G401 (cell line): ENCODE results near the gene PRPF18. TPM values are rescaled to one million over a fixed set of nuclear protein-coding genes. Genes with fewer than 3 reads are reported as not detected.

Experiments
- total RNA-seq: library from RNA; depleted of rRNA; stranded (reverse); fragments of >200 nt; shearing (Covaris generic); gene quantifications from 2 replicates; pipeline ENCODE4 v1.2.3, GENCODE V29; 2014; rRNA removed

Gene PRPF18
- total RNA-seq, 1 experiment from 2014 or later, result 32.5 TPM

Other genes starting within 250 kb of the PRPF18 start
- gene SEPHS1, start 238.7 kb upstream of the PRPF18 start, total RNA-seq, result 77.1 and 134 TPM in 2 replicates
- gene BEND7, start 58.0 kb upstream of the PRPF18 start, total RNA-seq, result 0.95 and 1.8 TPM in 2 replicates